SK-N-SH (cell line): Measurements from ENCODE around the gene CSHL1. TPM values are rescaled to one million over a fixed set of nuclear protein-coding genes. Genes with fewer than 3 reads are reported as not detected.

Experiments used
- CTCF ChIA-PET: fragments of 300-600, 350-600 bp; formaldehyde crosslinking; extraction: SDS; loops from one replicate; lab custom pipeline; 2021; lab: Yijun Ruan, JAX
- POLR2A ChIA-PET: fragments of 350-600 bp; sonication (Branson Sonifier 250); formaldehyde crosslinking; extraction: SDS; loops from one replicate; lab custom pipeline; 2020; ENCODE audit warnings: antibody characterized with exemption, inconsistent platforms; lab: Yijun Ruan, JAX
- DNase-seq: peaks from one replicate; pipeline ENCODE4 v3.0.0; 2012
- H2AFZ ChIP-seq: fragments of 200-600 bp; sonication (generic); 2 replicates; pipeline ENCODE4 v1.8.1; 2016; ENCODE audit warnings: antibody characterized with exemption, mild to moderate bottlenecking, low read depth
- H3F3A ChIP-seq: fragments of 200-600 bp; sonication (generic); replicated peaks from 2 replicates; pipeline ENCODE3; 2016; ENCODE audit warnings: antibody characterized with exemption, mild to moderate bottlenecking; ENCODE audit not compliant: insufficient read depth
- H3K27ac ChIP-seq, 2 experiments: fragments of 200-500 bp in 1 of 2; fragments of 200-600 bp in 1 of 2; sonication (Bioruptor generic) in 1 of 2; sonication (generic), shearing (Covaris generic) in 1 of 2; 2 replicates each; pipeline versions ENCODE4 v1.5.1 to v1.6.1; 2014 to 2016; ENCODE audit warnings: low read depth in 2 of 2, inconsistent platforms in 1 of 2, low read length in 1 of 2, mild to moderate bottlenecking in 1 of 2, mixed read lengths in 1 of 2
- H3K27me3 ChIP-seq: fragments of 200-600 bp; sonication (generic), shearing (Covaris generic); 2 replicates; pipeline ENCODE4 v1.6.1; 2016; ENCODE audit warnings: mixed run types; ENCODE audit not compliant: insufficient read depth
- H3K36me3 ChIP-seq, 2 experiments: fragments of 200-500 bp in 1 of 2; fragments of 200-600 bp in 1 of 2; sonication (Bioruptor generic) in 1 of 2; sonication (generic) in 1 of 2; replicated peaks in 1 of 2; 2 replicates each; pipeline versions ENCODE3 to v1.5.1; 2014 to 2016; ENCODE audit warnings: low read length in 1 of 2, mild to moderate bottlenecking in 1 of 2; ENCODE audit not compliant: insufficient read depth in 2 of 2, control insufficient read depth in 1 of 2
- H3K4me1 ChIP-seq, 2 experiments: fragments of 200-500 bp in 1 of 2; fragments of 200-600 bp in 1 of 2; sonication (Bioruptor generic) in 1 of 2; sonication (generic), shearing (Covaris generic) in 1 of 2; 2 replicates each; pipeline versions ENCODE4 v1.5.1 to v1.6.1; 2014 to 2016; ENCODE audit warnings: low read depth in 1 of 2, low read length in 1 of 2, mixed run types in 1 of 2; ENCODE audit not compliant: insufficient read depth in 2 of 2, control insufficient read depth in 1 of 2
- H3K4me2 ChIP-seq: fragments of 200-600 bp; sonication (generic), shearing (Covaris generic); 2 replicates; pipeline ENCODE4 v1.6.1; 2017; ENCODE audit warnings: mixed run types
- H3K4me3 ChIP-seq, 2 experiments: fragments of 200-500 bp in 1 of 2; fragments of 200-600 bp in 1 of 2; sonication (Bioruptor generic) in 1 of 2; sonication (generic), shearing (Covaris generic) in 1 of 2; 2 replicates each; pipeline versions ENCODE4 v1.5.1 to v1.8.1; 2014 to 2016; ENCODE audit warnings: low read depth in 2 of 2, inconsistent platforms in 1 of 2, low read length in 1 of 2, mild to moderate bottlenecking in 1 of 2, mixed read lengths in 1 of 2, moderate library complexity in 1 of 2
- H3K79me2 ChIP-seq: fragments of 200-600 bp; sonication (generic); 2 replicates; pipeline ENCODE4 v1.8.1; 2017; ENCODE audit warnings: mild to moderate bottlenecking; ENCODE audit not compliant: insufficient read depth
- H3K9ac ChIP-seq: fragments of 200-600 bp; sonication (generic); 2 replicates; pipeline ENCODE4 v1.6.1; 2017; ENCODE audit warnings: mixed run types
- H3K9me2 ChIP-seq: fragments of 200-600 bp; sonication (generic); 2 replicates; pipeline ENCODE4 v1.6.1; 2017; ENCODE audit warnings: mixed run types
- H3K9me3 ChIP-seq: fragments of 200-600 bp; sonication (generic); 2 replicates; pipeline ENCODE4 v1.6.1; 2017; ENCODE audit warnings: mixed run types, mild to moderate bottlenecking, moderate library complexity
- H4K20me1 ChIP-seq: fragments of 200-600 bp; sonication (generic); 2 replicates; pipeline ENCODE4 v1.6.1; 2017; ENCODE audit warnings: mild to moderate bottlenecking, mixed run types; ENCODE audit not compliant: insufficient read depth
- CHD2 ChIP-seq: fragments of 150-350 bp; IDR thresholded peaks from 2 replicates; pipeline ENCODE4 v1.6.1; 2018; ENCODE audit warnings: low read length; ENCODE audit not compliant: partially characterized antibody
- EP300 ChIP-seq, 2 experiments: IDR thresholded peaks; 2 replicates each; pipeline versions ENCODE4 v1.4.0 to v1.6.1; 2012; ENCODE audit warnings: borderline replicate concordance in 1 of 2, low read depth in 1 of 2, low read length in 1 of 2
- FOXJ3 ChIP-seq: sonication (generic); formaldehyde crosslinking; IDR thresholded peaks from 2 replicates; pipeline ENCODE4 v1.5.1; 2020; ENCODE audit warnings: mild to moderate bottlenecking, missing genetic modification reagents
- GABPA ChIP-seq: IDR thresholded peaks from 2 replicates; pipeline ENCODE4 v1.4.0; 2012; ENCODE audit warnings: low read depth, mild to moderate bottlenecking
- GATA2 ChIP-seq: sonication (generic); formaldehyde crosslinking; IDR thresholded peaks from 2 replicates; pipeline ENCODE4 v1.5.0; 2020; ENCODE audit warnings: mild to moderate bottlenecking, missing genetic modification reagents
- JUND ChIP-seq: IDR thresholded peaks from 2 replicates; pipeline ENCODE4 v1.4.0; 2012
- MEF2A ChIP-seq: IDR thresholded peaks from 2 replicates; pipeline ENCODE4 v1.4.0; 2012; ENCODE audit warnings: low read depth, borderline replicate concordance
- NFIC ChIP-seq: IDR thresholded peaks from 2 replicates; pipeline ENCODE4 v1.4.0; 2012; ENCODE audit warnings: borderline replicate concordance
- POLR2AphosphoS5 ChIP-seq: IDR thresholded peaks from 2 replicates; pipeline ENCODE4 v1.6.1; 2012; ENCODE audit warnings: low read depth, low read length
- RAD21 ChIP-seq: IDR thresholded peaks from 2 replicates; pipeline ENCODE4 v1.6.1; 2012; ENCODE audit warnings: mild to moderate bottlenecking, low read length
- RFX5 ChIP-seq: IDR thresholded peaks from 2 replicates; pipeline ENCODE4 v1.6.1; 2012; ENCODE audit warnings: mild to moderate bottlenecking, improper control_type of control experiment, low read length
- RXRA ChIP-seq: IDR thresholded peaks from 2 replicates; pipeline ENCODE4 v1.4.0; 2012; ENCODE audit warnings: low read depth, mild to moderate bottlenecking, borderline replicate concordance
- TAF1 ChIP-seq: IDR thresholded peaks from 2 replicates; pipeline ENCODE4 v1.6.1; 2012; ENCODE audit warnings: low read depth, mild to moderate bottlenecking, low read length, moderate library complexity, borderline replicate concordance
- TEAD4 ChIP-seq: IDR thresholded peaks from 2 replicates; pipeline ENCODE4 v1.4.0; 2012; ENCODE audit warnings: mild to moderate bottlenecking, borderline replicate concordance; ENCODE audit not compliant: insufficient read depth
- WGBS: methylation state at CpG from one replicate; pipeline ENCODE4 v1.1.6; 2017; ENCODE audit warnings: low lambda C conversion rate; 5-methylcytosine and 5-hydroxymethylcytosine counted together
- polyA plus RNA-seq, 3 experiments: library from polyadenylated mRNA; depleted of rRNA; stranded (reverse); fragments of >200 nt; gene quantifications; 2 replicates each; pipeline ENCODE4 v1.2.3, GENCODE V29; 2012
- TF ChIP-seq, protein P1 (sequence below): fragments of 150-350 bp; IDR thresholded peaks from 2 replicates; pipeline ENCODE4 v1.6.1; 2016; ENCODE audit warnings: mild to moderate bottlenecking, low read depth, low read length
- TF ChIP-seq, protein P2 (sequence below): IDR thresholded peaks from 2 replicates; pipeline ENCODE4 v1.6.1; 2012; ENCODE audit warnings: mild to moderate bottlenecking, low read depth, low read length, moderate library complexity
- TF ChIP-seq, protein P3 (sequence below): IDR thresholded peaks from 2 replicates; pipeline ENCODE4; 2012
- TF ChIP-seq, protein P4 (sequence below): IDR thresholded peaks from 2 replicates; pipeline ENCODE4 v1.4.0; 2012; ENCODE audit warnings: low read depth

Gene CSHL1
- polyA plus RNA-seq, 1 of the 3 experiments (the other 2 are of a cell fraction) = not detected

DNA sequence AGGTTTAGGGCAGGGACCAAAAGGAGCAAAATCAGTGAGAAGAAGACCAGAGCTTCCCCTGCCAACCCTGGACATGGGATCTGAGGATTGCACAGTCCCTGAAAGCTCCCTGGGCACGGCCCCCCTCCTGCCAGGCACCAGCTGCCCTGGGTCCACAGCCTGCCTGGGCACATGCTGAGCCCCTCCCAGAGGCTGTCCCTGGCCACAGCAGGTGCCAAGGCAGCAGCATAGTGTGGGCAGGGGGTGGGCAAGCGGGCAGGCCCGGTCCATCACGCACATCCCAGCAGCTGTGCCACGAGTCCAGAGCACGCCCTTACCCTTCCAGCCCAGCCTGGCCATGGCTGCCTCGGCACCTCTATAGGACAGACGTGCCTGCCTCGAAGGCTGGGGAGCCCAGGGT lies 48.9 kb upstream of the CSHL1 start:
- TF ChIP-seq RFX5 = no peak
- no peak for TF ChIP-seq GABPA
- TF ChIP-seq RAD21 = no peak
- TF ChIP-seq JUND = no peak
- TF ChIP-seq MEF2A = no peak
- no peak for TF ChIP-seq TEAD4
- TF ChIP-seq POLR2AphosphoS5 = no peak
- TF ChIP-seq, protein P1, sequence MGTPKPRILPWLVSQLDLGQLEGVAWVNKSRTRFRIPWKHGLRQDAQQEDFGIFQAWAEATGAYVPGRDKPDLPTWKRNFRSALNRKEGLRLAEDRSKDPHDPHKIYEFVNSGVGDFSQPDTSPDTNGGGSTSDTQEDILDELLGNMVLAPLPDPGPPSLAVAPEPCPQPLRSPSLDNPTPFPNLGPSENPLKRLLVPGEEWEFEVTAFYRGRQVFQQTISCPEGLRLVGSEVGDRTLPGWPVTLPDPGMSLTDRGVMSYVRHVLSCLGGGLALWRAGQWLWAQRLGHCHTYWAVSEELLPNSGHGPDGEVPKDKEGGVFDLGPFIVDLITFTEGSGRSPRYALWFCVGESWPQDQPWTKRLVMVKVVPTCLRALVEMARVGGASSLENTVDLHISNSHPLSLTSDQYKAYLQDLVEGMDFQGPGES = no peak
- no peak for TF ChIP-seq GATA2 (CRISPR knock-in tag)
- TF ChIP-seq, protein P2, sequence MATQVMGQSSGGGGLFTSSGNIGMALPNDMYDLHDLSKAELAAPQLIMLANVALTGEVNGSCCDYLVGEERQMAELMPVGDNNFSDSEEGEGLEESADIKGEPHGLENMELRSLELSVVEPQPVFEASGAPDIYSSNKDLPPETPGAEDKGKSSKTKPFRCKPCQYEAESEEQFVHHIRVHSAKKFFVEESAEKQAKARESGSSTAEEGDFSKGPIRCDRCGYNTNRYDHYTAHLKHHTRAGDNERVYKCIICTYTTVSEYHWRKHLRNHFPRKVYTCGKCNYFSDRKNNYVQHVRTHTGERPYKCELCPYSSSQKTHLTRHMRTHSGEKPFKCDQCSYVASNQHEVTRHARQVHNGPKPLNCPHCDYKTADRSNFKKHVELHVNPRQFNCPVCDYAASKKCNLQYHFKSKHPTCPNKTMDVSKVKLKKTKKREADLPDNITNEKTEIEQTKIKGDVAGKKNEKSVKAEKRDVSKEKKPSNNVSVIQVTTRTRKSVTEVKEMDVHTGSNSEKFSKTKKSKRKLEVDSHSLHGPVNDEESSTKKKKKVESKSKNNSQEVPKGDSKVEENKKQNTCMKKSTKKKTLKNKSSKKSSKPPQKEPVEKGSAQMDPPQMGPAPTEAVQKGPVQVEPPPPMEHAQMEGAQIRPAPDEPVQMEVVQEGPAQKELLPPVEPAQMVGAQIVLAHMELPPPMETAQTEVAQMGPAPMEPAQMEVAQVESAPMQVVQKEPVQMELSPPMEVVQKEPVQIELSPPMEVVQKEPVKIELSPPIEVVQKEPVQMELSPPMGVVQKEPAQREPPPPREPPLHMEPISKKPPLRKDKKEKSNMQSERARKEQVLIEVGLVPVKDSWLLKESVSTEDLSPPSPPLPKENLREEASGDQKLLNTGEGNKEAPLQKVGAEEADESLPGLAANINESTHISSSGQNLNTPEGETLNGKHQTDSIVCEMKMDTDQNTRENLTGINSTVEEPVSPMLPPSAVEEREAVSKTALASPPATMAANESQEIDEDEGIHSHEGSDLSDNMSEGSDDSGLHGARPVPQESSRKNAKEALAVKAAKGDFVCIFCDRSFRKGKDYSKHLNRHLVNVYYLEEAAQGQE = no peak
- no peak for TF ChIP-seq NFIC
- TF ChIP-seq, protein P3, sequence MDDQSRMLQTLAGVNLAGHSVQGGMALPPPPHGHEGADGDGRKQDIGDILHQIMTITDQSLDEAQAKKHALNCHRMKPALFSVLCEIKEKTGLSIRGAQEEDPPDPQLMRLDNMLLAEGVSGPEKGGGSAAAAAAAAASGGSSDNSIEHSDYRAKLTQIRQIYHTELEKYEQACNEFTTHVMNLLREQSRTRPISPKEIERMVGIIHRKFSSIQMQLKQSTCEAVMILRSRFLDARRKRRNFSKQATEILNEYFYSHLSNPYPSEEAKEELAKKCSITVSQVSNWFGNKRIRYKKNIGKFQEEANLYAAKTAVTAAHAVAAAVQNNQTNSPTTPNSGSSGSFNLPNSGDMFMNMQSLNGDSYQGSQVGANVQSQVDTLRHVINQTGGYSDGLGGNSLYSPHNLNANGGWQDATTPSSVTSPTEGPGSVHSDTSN = no peak
- TF ChIP-seq RXRA = no peak
- TF ChIP-seq, protein P4, sequence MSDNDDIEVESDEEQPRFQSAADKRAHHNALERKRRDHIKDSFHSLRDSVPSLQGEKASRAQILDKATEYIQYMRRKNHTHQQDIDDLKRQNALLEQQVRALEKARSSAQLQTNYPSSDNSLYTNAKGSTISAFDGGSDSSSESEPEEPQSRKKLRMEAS = no peak
- TF ChIP-seq TAF1 = no peak
- TF ChIP-seq EP300 (IDR thresholded peaks at IDR 0.05; ENCODE audit: borderline replicate concordance in 1 of 2, low read depth in 1 of 2, low read length in 1 of 2) = no peak
- TF ChIP-seq CHD2 = no peak
- TF ChIP-seq FOXJ3 (CRISPR knock-in tag) = no peak
- ChIA-PET CTCF (interaction anchor here (2.0 to 7.9 kb wide), 3 partner anchors 9 to 174 kb away, joined by 6 to 69 read pairs (median 9); no protein-coding TSS in a partner anchor), POLR2A (no interaction called here)
- Histone ChIP-seq H3F3A (no peaks in the 10 kb centered on the region), H3K9me3 (no peaks in the 10 kb centered on the region), H3K79me2 (no peaks in the 10 kb centered on the region), H4K20me1 (no peaks in the 10 kb centered on the region), H3K4me2 (no peak overlapping the region), H3K4me1 (peaks cover 0 to under 1% of the 10 kb centered on the region in 2 experiments; a peak in 1 of 4 replicates), H3K9me2 (no peaks in the 10 kb centered on the region), H2AFZ (no peak overlapping the region), H3K27ac (no peak overlapping the region), H3K9ac (no peak overlapping the region), H3K36me3 (no peaks in the 10 kb centered on the region), H3K4me3 (no peak overlapping the region), H3K27me3 (no peaks in the 10 kb centered on the region)
- 54% methylated on average over 5 of the region's 9 CpGs for WGBS
- DNase-seq = no peak
